ACC112 (cell line): ENCODE results near the gene EPHA8.

Experiments
- H2AFZ ChIP-seq: fragments of 200-600 bp; sonication (generic); one replicate; pipeline ENCODE4 v1.6.0; 2017; ENCODE audit warnings: antibody characterized with exemption, low read length; ENCODE audit not compliant: unreplicated experiment
- H3K27ac ChIP-seq: fragments of 200-600 bp; sonication (generic); 2 replicates; pipeline ENCODE4 v1.5.1; 2014; ENCODE audit warnings: low read depth, mild to moderate bottlenecking, antibody characterized with exemption, low read length, moderate library complexity
- H3K27me3 ChIP-seq: fragments of 200-600 bp; sonication (generic); 2 replicates; pipeline ENCODE4 v1.6.1; 2014; ENCODE audit warnings: mild to moderate bottlenecking, antibody characterized with exemption, low read length, moderate library complexity, mixed read lengths; ENCODE audit not compliant: insufficient read depth
- H3K36me3 ChIP-seq: fragments of 200-600 bp; sonication (generic); 2 replicates; pipeline ENCODE4 v1.6.1; 2016; ENCODE audit warnings: mild to moderate bottlenecking, antibody characterized with exemption, low read length, moderate library complexity, mixed read lengths; ENCODE audit not compliant: insufficient read depth
- H3K4me1 ChIP-seq: fragments of 200-600 bp; sonication (generic); one replicate; pipeline ENCODE4 v1.6.1; 2016; ENCODE audit warnings: low read length, mixed read lengths; ENCODE audit not compliant: insufficient read depth, unreplicated experiment, control insufficient read depth
- H3K4me3 ChIP-seq: fragments of 200-600 bp; sonication (generic); 2 replicates; pipeline ENCODE4 v1.5.1; 2014; ENCODE audit warnings: mild to moderate bottlenecking, low read depth, low read length
- H3K79me2 ChIP-seq: fragments of 200-600 bp; sonication (generic); one replicate; pipeline ENCODE4 v1.6.0; 2016; ENCODE audit warnings: low read length; ENCODE audit not compliant: control insufficient read depth, unreplicated experiment, insufficient read depth

EPHA8 gene

DNA sequence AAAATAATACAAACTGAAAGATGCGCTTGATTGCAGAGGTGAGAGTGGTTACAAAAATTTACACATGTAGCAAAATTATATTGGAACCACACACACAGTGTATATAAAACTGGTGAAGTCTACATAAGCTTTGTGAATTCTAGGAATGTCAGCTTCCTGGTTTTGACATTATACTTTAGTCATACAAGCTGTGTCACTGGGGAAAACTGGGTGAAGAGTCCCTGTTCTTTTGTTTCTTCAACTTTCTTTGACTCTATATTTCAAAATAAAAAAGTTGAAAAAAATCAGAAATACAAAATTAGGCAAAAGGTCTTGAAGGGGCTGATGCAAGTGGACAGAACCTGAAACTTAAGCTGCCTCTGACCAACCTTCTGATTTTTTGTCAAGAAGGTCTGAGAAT, 83.1 kb downstream of the EPHA8 start:
- Histone ChIP-seq H3K4me3 (no peak overlapping the region), H3K4me1 (peaks cover 10% of the 10 kb centered on the region), H3K36me3 (no peaks in the 10 kb centered on the region), H3K27ac (no peak overlapping the region), H3K27me3 (no peaks in the 10 kb centered on the region), H3K79me2 (no peaks in the 10 kb centered on the region), H2AFZ (no peak overlapping the region)

- no peaks in the 10 kb centered on the region for H3K79me2 ChIP-seq
- H2AFZ ChIP-seq: no peak overlapping the region
- H3K4me3 ChIP-seq: no peak overlapping the region
- peaks cover 10% of the 10 kb centered on the region for H3K4me1 ChIP-seq
- peaks cover 25% of the 10 kb centered on the region for H3K27me3 ChIP-seq
- H3K36me3 ChIP-seq: no peaks in the 10 kb centered on the region
- no peak overlapping the region for H3K27ac ChIP-seq
Observed at GRCh38 chr1:22650089-22650693, 86.9 kb downstream of the EPHA8 start.

DNA sequence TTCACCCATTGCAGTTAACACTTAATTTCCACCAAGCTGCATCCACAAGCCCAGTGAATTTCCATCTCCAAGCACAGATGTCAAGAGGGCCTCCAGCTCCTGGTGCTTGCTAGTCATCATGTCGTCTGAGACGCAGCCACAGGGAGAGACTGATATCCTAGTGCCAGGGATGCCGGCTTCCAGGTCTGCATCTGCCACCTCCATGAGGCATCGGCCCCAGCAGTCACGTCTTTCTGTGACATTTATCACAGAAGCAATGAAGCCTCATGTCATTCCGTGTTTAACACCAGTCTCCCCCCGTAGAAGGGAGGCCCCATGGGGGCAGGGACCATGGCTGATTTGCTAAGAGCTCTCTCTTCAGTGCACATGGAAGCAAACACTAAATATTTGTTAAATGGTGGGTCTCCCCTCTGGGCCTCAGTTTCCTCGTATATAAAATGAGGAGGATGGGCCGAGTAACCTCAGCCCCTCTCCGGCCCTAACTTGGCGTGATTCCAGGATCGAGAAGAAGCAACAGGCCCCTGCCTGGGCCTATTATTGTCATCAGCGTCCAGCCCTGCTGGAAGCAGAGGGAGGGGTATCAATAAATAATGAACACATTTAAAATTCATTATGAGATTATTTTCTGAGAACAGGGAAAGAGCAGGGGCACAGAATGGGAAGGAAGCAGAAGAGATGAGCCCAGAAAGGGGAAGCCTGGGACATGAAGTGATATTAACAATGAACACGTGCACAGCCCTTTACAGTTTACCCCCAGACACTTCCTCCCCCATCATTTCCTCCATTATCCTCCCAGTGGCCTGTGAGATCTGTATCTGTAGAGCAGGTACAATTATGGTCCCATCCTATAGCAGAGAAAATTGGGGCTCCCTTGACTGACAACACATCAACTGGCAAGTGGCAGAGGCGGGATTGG, 88.9 kb downstream of the EPHA8 start:
- no peak overlapping the region for H2AFZ ChIP-seq
- peaks cover 45% of the 10 kb centered on the region for H3K27me3 ChIP-seq
- no peaks in the 10 kb centered on the region for H3K79me2 ChIP-seq
- H3K4me3 ChIP-seq: no peak overlapping the region
- H3K27ac ChIP-seq: no peak overlapping the region
- H3K4me1 ChIP-seq: no peaks in the 10 kb centered on the region
- H3K36me3 ChIP-seq: no peaks in the 10 kb centered on the region

DNA sequence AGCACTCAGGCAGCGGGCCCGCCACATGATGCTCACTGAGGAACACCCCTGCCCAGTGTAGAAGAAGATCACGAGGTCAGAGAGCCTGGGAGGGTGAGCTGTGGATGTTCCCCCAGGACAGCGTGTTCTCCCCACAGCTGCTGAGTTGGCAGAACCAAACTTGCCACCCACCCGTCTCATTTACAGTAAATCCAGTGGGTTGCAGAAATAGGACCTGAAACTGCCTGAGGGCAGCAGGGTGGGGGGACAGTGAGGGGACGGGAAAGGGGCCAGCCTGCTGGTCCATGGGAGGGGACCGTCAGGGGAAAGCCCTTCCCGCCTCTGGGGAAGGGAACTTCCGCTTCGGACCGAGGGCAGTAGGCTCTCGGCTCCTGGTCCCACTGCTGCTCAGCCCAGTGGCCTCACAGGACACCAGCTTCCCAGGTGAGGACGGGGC, 89.6 kb downstream of the EPHA8 start, which contains the start of gene C1QB:
TSS of gene C1QB (plus strand) at position 356 of the 436 bp plus-strand sequence. CDS start 6,227 bp downstream, outside the sequence.
- no peaks in the 10 kb centered on the region for H3K36me3 ChIP-seq
- H3K4me3 ChIP-seq: no peak within 1 kb of the TSS
- no peaks in the 10 kb centered on the region for H3K4me1 ChIP-seq
- peaks cover 51% of the 10 kb centered on the region for H3K27me3 ChIP-seq
- H2AFZ ChIP-seq: no peak within 1 kb of the TSS
- no peak within 1 kb of the TSS for H3K27ac ChIP-seq
- no peaks in the 10 kb centered on the region for H3K79me2 ChIP-seq
